ENCODE measurements around the gene NDRG4.

Gene NDRG4

DNA sequence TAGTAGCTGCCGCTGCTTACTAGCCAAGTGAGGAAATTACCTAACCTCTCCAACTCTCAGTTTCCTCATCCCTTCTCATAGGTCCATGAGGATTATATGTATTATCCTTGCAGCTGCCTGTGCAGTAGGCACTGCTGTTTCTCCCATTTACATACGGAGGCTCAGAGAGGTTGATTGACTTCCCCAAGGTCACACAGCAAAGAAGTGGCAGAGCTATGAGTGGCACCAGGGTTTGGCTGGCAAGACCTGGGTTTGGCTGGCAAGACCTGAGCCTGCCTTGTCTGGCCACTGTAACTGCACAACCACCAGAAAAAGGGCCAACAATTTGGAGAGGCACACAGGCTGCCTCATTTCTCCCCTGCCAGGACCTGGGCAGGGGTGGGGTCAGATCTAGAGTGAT is 2.5 kb upstream of the NDRG4 start:
- DNase-seq = no peak

DNA sequence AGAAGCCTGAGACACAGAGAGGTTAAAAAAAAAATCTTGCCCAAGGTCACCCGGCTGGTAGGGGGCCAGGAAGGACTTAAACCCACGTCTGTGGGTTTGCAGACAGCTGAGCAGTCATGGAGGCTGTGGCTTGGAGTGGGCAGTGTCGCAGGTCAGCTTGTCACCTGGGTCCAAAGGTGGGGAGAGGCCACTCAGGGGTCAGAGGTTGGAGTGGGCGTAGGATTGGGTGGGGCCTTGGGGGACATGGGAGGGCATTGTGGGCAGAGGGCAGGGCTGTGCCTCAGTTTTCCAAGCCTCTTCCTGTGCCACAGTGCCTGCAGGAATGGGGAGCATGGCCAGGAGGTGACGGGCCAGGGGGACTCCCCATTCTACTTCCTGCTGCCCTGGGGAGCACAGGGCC is 2.0 kb upstream of the NDRG4 start:
- DNase-seq = no peak

DNA sequence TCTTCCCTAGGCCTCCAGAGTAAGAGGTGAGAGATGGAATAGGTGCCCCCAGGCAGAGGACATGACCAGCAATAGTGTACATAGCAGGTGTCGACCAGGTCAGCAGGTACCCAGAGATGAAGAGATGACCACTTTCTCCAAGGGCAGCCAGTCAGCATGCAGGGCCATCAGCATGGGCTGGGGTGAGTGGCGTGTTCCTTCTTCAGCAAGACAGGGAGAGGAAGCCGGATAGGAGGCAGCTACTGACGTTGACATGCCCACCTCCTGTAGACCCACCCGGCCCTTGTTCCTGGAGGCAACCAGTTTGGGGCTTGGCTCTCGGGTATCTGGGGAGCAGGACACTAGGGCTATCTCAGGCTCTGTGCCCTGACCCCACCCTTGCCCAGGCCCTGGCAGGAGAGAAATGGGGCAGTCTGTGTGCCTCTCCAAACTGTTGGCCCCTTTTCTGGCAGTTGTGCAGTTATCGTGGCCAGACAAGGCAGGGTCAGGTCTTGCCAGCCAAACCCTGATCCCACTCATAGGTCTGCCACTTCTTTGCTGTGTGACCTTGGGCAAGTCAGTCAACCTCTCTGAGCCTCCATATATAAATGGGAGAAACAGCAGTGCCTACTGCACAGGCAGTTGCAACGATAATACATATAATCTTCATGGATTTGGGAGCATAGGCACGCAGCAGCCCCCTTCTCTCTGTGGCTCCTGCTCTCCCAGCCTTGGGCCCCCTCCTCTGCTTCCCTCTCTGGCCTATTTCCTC is 1.4 kb upstream of the NDRG4 start:
- DNase-seq = no peak

DNA sequence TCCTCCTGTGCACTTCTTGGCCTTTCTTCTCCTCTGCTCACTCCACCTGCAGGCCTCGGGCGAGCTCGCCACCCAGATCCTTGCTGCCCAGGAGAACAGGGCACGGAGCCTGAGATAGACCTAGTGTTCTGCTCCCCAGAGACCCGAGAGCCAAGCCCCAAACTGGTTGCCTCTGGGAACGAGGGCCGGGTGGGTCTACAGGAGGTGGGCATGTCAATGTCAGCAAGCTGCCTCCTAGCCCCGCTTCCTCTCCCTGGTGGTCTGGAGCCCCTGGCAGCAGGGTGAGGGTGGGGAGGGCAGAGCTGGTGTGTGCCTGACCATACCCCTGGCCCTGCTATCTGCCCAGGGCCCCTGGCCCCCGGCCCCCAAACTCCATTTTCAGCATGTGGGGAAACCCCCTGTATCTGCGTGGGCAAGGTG is 841 bp upstream of the NDRG4 start:
- DNase-seq = no peak

GRCh38 chr16:58500430-58501241 is 693 bp downstream of the NDRG4 start:
- DNase-seq = no peak

DNA sequence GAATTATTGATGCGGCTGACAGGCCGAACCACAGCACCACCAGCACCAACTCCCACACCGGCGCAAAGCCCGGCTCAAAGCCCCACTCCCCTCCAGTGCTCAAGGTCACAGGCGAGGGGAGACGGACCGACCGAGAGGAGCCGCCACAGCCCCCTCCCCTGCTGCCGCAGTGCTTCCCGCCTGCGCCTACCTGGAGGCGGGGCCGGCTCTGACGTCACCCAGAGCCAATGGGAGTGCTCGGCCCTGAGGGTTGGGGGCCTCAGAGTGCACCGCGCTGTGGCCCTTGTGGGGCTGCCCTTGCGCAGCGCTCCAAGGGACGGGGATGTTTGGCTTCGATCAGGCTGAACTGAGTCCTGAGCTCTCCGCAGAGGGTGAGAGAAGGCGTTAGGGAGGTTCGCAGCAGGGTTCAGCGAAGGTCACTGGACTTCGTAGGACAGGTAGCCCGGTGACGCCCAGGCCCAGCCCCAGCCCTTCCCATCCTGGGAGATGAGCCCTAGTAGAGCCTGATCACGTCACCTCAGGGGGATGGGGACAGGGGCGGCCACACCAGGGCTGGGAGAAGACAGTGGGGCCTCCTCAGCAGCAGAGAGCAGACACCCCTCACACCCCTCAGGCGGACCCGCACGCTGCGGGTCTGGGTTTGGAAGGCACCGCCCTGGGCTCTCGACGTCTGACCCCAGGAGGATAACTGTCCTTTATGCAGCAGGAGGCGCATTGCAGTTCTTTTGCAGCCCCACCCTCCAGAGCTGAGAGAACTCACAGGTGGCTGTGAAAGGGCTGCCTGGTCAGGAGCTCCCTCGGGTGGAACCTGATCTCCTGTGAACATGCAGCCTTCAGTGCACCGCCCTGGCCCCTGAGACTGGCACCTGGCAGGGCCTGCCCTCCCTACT is 1.5 kb downstream of the NDRG4 start:
- peak; percentile 57 to 68 for DNase-seq

DNA sequence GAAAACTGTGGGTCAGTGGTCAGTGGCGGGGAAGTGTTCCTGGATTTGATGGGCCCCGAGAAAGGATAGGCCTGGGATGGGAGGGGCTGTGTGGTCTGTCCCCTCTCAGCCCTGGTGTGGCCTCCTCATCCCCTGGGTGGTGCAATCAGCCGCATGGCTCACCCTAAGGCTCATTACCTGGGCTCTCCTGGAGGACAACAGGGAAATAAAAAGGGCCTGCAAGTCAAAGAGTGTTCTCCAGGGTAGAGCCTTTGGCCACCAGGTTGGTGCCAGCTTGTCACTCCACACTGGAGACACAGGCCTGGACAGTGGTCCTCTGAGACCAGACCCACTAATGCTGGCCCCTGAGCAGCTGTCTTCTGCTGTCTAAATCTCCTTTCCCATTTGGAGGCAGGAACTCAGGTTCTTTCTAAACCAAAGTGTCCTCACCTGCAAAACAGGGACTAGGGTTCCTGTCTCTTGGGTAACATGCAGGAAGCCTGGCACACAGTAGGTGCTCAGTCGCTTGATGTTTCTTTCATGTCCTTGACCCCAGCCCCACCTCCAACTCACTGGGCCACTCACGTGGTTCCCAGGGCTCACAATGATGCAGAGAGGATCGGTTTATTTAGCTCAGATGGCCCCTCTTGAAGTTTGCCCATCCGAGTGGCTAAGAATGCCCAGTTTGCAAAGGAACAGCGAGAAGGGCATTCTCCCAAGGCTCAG is 2.4 kb downstream of the NDRG4 start:
- DNase-seq = peak in 1 of 2 experiments; percentile 15

- peak in 1 of 2 experiments; percentile 15 for DNase-seq
These were observed 3.4 kb downstream of the NDRG4 start for GRCh38 chr16:58503166-58503862.

GRCh38 chr16:58503863-58504688 is 4.1 kb downstream of the NDRG4 start:
- DNase-seq = peak in 1 of 2 experiments; percentile 17

DNA sequence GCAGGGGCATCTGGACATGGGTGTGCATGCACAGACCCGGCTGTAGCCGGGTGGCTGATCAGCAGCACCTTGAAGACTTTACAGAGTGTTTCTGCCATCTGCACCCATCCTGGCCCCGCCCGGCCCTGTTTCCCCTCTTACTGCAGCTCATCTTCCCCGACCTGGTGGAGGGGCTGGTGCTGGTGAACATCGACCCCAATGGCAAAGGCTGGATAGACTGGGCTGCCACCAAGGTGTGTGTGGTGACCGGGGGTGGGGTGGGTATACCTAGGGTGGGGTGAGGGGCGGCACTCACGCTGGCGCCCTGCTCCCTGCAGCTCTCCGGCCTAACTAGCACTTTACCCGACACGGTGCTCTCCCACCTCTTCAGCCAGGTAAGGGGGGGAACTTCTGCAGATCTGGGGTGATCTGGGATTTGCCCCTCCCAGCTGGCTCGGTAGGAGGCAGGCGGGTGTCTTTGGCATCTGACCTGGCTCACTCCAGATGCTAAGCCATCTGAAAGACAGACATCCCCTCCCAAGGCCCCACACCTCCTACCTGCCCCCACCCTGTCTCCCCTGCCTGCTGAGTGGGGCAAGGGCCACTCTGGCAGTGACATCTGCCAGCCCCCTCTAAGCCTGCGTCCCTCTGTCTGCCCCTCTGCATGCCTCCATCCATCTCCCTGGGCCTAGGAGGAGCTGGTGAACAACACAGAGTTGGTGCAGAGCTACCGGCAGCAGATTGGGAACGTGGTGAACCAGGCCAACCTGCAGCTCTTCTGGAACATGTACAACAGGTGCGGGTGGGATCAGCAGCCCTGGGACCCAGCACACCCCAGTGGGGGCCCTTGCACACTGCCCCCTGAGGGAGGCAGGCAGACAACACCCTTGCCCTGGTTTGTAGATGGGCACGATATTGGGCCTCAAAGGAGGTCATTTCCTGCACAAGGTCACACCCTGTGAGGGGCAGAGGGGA is 6.6 kb downstream of the NDRG4 start:
- DNase-seq = peak; percentile 16 to 17

GRCh38 chr16:58507195-58507962 is 7.4 kb downstream of the NDRG4 start:
- DNase-seq = peak; percentile 7 to 13

- DNase-seq = peak in 1 of 2 experiments; percentile 11
These were observed 8.2 kb downstream of the NDRG4 start for GRCh38 chr16:58507963-58508670.

DNA sequence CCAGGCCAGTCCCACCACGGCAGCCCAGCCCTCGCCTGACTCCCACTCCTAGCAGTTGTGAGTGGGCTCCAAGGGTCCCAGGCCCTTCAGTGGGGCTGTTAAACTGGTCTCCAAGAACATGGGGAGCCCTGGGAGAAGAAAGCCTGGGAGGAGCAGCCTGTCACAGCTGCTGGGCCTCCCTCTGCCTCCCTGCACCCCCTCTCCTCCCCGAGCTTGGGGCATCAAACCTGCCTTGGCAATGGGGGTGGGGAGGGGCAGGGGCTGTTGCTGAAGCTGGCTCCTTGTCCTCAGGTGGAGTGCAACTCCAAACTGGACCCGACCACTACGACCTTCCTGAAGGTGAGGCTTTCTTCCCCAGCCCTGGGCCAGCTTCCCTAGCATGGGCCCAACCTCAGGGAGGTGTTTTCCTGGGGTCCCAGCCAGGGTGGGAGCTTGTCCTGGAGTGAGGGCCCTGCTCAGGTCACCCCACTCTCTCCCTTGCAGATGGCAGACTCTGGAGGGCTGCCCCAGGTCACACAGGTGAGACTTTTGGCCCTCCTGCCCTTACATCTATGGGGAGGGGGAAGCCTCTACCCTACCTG is 8.8 kb downstream of the NDRG4 start:
- peak; percentile 15 to 18 for DNase-seq

GRCh38 chr16:58509256-58510096 is 9.5 kb downstream of the NDRG4 start:
- peak; percentile 14 to 17 for DNase-seq

- DNase-seq = peak; percentile 12 to 17
These were observed 10.3 kb downstream of the NDRG4 start for GRCh38 chr16:58510097-58510775.
